Erythroblast (primary cell): ENCODE results near the gene SLC36A3.

Source experiments
- GATA1 ChIP-seq: IDR thresholded peaks from 2 replicates; pipeline ENCODE4 v1.6.1; 2011; ENCODE audit warnings: low read depth, mild to moderate bottlenecking, control low read depth, low read length, moderate library complexity
- POLR2A ChIP-seq: IDR thresholded peaks from 2 replicates; pipeline ENCODE4 v1.6.1; 2011; ENCODE audit warnings: mild to moderate bottlenecking, low read length

DNA sequence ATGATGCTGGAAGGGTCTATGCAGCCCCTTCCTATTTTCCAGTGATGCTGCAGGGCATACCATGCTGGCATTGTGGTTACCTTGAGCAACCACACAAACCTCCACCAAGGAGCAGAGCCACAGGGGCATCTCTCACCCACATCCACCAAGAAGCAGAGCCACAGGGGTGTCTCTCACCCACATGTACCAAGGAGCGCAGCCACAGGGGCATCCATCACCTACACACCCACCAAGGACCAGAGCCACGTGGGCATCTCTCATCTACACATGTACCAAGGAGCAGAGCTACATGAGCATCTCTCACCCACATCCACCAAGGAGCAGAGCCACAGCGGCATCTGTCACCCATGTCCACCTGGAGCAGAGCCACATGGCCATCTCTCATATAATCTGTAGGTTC lies 59.4 kb downstream of the SLC36A3 start:
- TF ChIP-seq POLR2A (no peak), GATA1 (no peak)
